A172 (cell line): ENCODE measurements around the gene ANO9. TPM values are rescaled to one million over a fixed set of nuclear protein-coding genes. Genes with fewer than 3 reads are reported as not detected.
"Not testable (repeated sequence)": the region's sequence is repeated elsewhere in the genome, so short reads cannot be mapped to it uniquely, and the experiment has no call there.

ENCODE experiments used
- DNase-seq: peaks from one replicate; pipeline ENCODE4 v3.0.0-alpha.2; 2015; ENCODE audit warnings: low spot score
- total RNA-seq: library from RNA; depleted of rRNA; stranded (reverse); fragments of >200 nt; shearing (Covaris generic); gene quantifications from 2 replicates; pipeline ENCODE4 v1.2.3, GENCODE V29; 2014

The ANO9 gene
- total RNA-seq, 1 experiment from 2014 or later, result not detected

- DNase-seq, result no peak
Measured at GRCh38 chr11:471468-472145, 29.8 kb upstream of the ANO9 start.

GRCh38 chr11:469684-470560 lies 28.1 kb upstream of the ANO9 start:
- DNase-seq, result peak; percentile 73

GRCh38 chr11:469026-469683 lies 27.3 kb upstream of the ANO9 start:
- DNase-seq, result not testable (repeated sequence)

- DNase-seq, result no peak
Measured at GRCh38 chr11:468493-468892, 26.7 kb upstream of the ANO9 start.

- DNase-seq, result no peak
Measured at GRCh38 chr11:468036-468435, 26.2 kb upstream of the ANO9 start.

GRCh38 chr11:465896-466530 lies 24.2 kb upstream of the ANO9 start:
- DNase-seq, result no peak

GRCh38 chr11:464316-464715 lies 22.5 kb upstream of the ANO9 start:
- no peak for DNase-seq

- DNase-seq, result no peak
Measured at GRCh38 chr11:462107-462890, 20.5 kb upstream of the ANO9 start.

- DNase-seq, result no peak
Measured at GRCh38 chr11:461626-462025, 19.8 kb upstream of the ANO9 start.

- DNase-seq, result peak; percentile 84
Measured at GRCh38 chr11:460331-461199, 18.8 kb upstream of the ANO9 start.

- no peak for DNase-seq
Measured at GRCh38 chr11:459511-460220, 17.9 kb upstream of the ANO9 start.

- no peak for DNase-seq
Measured at GRCh38 chr11:457111-457760, 15.4 kb upstream of the ANO9 start.

GRCh38 chr11:456533-456932 lies 14.7 kb upstream of the ANO9 start:
- DNase-seq, result no peak

GRCh38 chr11:455566-456147 lies 13.8 kb upstream of the ANO9 start:
- DNase-seq, result no peak

- no peak for DNase-seq
Measured at GRCh38 chr11:454801-455565, 13.2 kb upstream of the ANO9 start.

GRCh38 chr11:454043-454442 lies 12.2 kb upstream of the ANO9 start:
- no peak for DNase-seq

- no peak for DNase-seq
Measured at GRCh38 chr11:453564-453963, 11.8 kb upstream of the ANO9 start.

- no peak for DNase-seq
Measured at GRCh38 chr11:452916-453527, 11.2 kb upstream of the ANO9 start.
